ENCODE data around the gene NDUFA8. TPM values are rescaled to one million over a fixed set of nuclear protein-coding genes. Genes with fewer than 3 reads are reported as not detected.

NDUFA8 gene
- total and polyA plus RNA-seq, 2 of the 4 experiments (the other 2 are of a cell fraction): 45.2 to 98.1 TPM

DNA sequence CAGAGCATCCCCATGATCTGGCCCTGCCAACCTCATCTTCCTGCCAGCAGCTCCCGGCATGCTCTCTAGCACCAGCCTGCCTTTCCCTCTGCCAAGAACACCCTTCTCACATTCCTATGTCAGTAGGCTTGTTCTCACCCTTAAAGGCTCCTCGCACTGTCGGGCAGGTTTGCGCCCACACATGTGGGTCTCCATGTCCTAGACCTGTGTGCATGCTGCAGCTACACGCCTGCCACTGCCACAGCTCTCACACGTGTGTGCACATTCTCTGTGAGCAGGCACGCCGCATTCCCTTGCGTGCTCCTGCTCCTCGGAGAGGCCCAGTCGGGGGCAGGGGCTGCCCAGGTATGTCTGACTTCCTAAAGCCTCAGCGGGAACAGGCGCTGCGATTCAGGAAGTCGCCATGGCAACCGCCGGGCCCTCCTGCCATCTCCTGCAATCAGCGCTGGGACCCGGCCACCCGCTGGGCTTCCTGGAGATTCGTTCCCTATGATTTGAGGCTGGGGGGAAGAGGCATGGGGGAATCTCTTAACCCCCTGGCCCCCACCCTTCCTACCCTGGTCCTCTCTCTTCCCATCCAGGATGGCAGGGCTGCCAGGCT, 28.1 kb downstream of the NDUFA8 start:
- in situ Hi-C loops (cut with MboI; ENCODE audit: low sequenced_read_pairs): no loop called here
- dilution Hi-C loops (cut with HindIII; ENCODE audit: low sequenced_read_pairs, unreplicated experiment): no loop called here
- H3K9me1 ChIP-seq (ENCODE audit: insufficient read depth, low read length): 0 out of 2 replicates have a peak, but pooled peaks cover 6% of the 10 kb centered on the region

More for the DNA sequence above, 28.1 kb downstream of the NDUFA8 start:
- Histone ChIP-seq H2BK15ac (ENCODE audit: low read depth, low read length) (no peak overlapping the region), H4K8ac (ENCODE audit: low read depth in 2 of 2, low read length in 2 of 2) (no peak overlapping the region), H2AK9ac (replicated peaks; ENCODE audit: low read depth, low read length, poor library complexity) (no peak overlapping the region), H3K9ac (ENCODE audit: low read depth, low read length) (no peak overlapping the region), H4K91ac (ENCODE audit: insufficient read depth, low read depth, low read length) (no peak overlapping the region), H3K4me2 (ENCODE audit: low read depth, low read length) (no peak overlapping the region), H4K5ac (ENCODE audit: low read depth, low read length) (no peak overlapping the region), H2AK5ac (ENCODE audit: low read depth, low read length) (no peak overlapping the region), H3K79me1 (ENCODE audit: low read depth in 1 of 2, low read length in 2 of 2) (no peaks in the 10 kb centered on the region), H2AFZ (replicated peaks; ENCODE audit: low read length, poor library complexity) (peak overlapping the region; percentile 66), H3K18ac (ENCODE audit: low read depth, low read length) (no peak overlapping the region), H3K23ac (ENCODE audit: low read depth, low read length) (no peak overlapping the region), H2BK5ac (ENCODE audit: low read depth, low read length, poor library complexity, severe bottlenecking) (no peak overlapping the region), H3K27me3 (ENCODE audit: control insufficient read depth, insufficient read depth, low read length) (peaks cover 4% of the 10 kb centered on the region; the same call in 1 of the 2 replicates), H4K20me1 (ENCODE audit: insufficient read depth, low read length) (no peaks in the 10 kb centered on the region), H2BK120ac (ENCODE audit: low read depth, low read length) (no peak overlapping the region), H2BK20ac (ENCODE audit: low read depth, low read length) (no peak overlapping the region), H3K9me3 (ENCODE audit: control insufficient read depth, insufficient read depth, low read length) (no peaks in the 10 kb centered on the region), H3K4me3 (ENCODE audit: insufficient read depth, low read depth, low read length) (no peak overlapping the region), H3K4ac (ENCODE audit: low read depth, low read length) (no peak overlapping the region), H3K27ac (ENCODE audit: insufficient read depth, low read length) (no peak overlapping the region), H3K4me1 (ENCODE audit: control insufficient read depth, insufficient read depth, low read length) (peaks cover 6% of the 10 kb centered on the region), H3K36me3 (ENCODE audit: control insufficient read depth, insufficient read depth, low read length) (no peaks in the 10 kb centered on the region), H3K14ac (replicated peaks; ENCODE audit: low read depth, low read length) (no peak overlapping the region), H3K56ac (ENCODE audit: extremely low read depth, insufficient read depth, low read length) (no peak overlapping the region)
- intact Hi-C loops (cut with micrococcal nuclease): no loop called here
- ATAC-seq (ENCODE audit: low read depth): no peak
- TF ChIP-seq NFE2L2 (IDR thresholded peaks at IDR 0.05; ENCODE audit: low read depth, low read length) (no peak), ELK1 (IDR thresholded peaks at IDR 0.05; ENCODE audit: borderline replicate concordance, low read depth, low read length) (no peak)
- TF ChIP-seq, protein P1, sequence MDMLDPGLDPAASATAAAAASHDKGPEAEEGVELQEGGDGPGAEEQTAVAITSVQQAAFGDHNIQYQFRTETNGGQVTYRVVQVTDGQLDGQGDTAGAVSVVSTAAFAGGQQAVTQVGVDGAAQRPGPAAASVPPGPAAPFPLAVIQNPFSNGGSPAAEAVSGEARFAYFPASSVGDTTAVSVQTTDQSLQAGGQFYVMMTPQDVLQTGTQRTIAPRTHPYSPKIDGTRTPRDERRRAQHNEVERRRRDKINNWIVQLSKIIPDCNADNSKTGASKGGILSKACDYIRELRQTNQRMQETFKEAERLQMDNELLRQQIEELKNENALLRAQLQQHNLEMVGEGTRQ (IDR thresholded peaks at IDR 0.05; ENCODE audit: low read depth, low read length): no peak
- DNase-seq: no peak
- BruUV-seq (replicated peaks): no TSS peak
- 44% methylated on average over 3 of the region's 21 CpGs; no CpG with 5 or more reads in 1 of the 2 experiments for WGBS, 2 experiments (ENCODE audit: extremely low coverage in 2 of 2, insufficient read length in 1 of 2)
- ChIA-PET POLR2A (ENCODE audit: unreplicated experiment) (no interaction called here), CTCF (no interaction called here)

All from IMR-90 (cell line).